ENCODE data around the gene NR0B2. TPM values are rescaled to one million over a fixed set of nuclear protein-coding genes. Genes with fewer than 3 reads are reported as not detected.

The NR0B2 gene
- total and polyA plus RNA-seq, 2 of the 13 experiments (the other 11 are each of a cell fraction or from before 2014, with no cell fraction given): 72.5 to 133 TPM

DNA sequence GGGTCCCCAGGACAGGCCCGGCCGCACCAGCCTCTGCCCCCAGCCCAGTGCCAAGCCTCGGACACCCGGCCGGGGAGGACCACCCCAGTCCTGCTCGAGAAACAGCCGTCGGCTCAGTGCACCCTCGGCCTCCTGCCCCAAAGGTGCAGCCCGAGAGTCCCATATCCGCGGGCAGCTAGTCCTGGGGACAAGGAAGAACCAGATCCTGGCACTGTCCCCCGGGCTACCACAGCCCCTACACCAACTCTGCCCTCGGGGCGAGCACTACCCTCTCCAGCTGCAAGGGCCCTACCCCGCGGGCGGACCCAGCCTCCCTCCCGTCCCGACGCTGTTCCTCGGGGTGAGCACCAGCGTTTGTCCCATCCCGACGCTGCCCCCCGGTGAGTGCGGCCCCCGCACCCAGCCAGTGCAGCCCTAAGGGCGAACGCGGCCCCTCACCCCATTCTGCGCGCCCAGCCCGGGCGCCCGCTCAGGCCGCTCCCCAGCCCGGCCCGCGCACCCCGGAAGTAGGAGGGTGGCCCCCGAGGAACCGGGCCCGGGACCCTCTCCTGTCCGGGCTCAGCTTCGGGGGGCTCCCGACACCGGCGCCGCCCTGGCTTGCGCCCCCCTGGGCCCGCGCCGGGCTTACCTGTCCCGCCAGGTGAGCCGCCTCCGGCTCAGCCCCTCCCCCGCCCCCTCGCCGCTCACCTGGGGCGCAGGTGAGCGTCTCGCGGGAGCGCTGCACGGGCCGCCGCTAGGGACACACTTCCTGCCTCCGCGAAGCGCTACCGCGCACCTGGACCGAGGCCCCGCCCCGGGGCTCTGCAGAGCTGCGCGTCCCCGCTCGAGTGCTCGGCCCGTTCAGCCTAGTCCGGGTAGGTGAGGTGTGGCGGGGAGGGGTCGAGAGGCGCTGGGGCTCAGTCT, 46.2 kb upstream of the NR0B2 start, which contains the start of gene KDF1 (continued):
- TF ChIP-seq KLF15 (CRISPR knock-in tag; IDR thresholded peaks at IDR 0.05; ENCODE audit: borderline replicate concordance) (no peak), GZF1 (CRISPR knock-in tag; IDR thresholded peaks at IDR 0.05) (no peak), ZNF678 (CRISPR knock-in tag; IDR thresholded peaks at IDR 0.05) (0 out of 2 replicates have a peak, but pooled peaks have one; percentile 3), SIN3B (IDR thresholded peaks at IDR 0.05; ENCODE audit: low read length) (no peak)
- TF ChIP-seq, protein P1, sequence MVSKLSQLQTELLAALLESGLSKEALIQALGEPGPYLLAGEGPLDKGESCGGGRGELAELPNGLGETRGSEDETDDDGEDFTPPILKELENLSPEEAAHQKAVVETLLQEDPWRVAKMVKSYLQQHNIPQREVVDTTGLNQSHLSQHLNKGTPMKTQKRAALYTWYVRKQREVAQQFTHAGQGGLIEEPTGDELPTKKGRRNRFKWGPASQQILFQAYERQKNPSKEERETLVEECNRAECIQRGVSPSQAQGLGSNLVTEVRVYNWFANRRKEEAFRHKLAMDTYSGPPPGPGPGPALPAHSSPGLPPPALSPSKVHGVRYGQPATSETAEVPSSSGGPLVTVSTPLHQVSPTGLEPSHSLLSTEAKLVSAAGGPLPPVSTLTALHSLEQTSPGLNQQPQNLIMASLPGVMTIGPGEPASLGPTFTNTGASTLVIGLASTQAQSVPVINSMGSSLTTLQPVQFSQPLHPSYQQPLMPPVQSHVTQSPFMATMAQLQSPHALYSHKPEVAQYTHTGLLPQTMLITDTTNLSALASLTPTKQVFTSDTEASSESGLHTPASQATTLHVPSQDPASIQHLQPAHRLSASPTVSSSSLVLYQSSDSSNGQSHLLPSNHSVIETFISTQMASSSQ (IDR thresholded peaks at IDR 0.05; ENCODE audit: low read depth): no peak
- TF ChIP-seq, protein P1 (CRISPR knock-in tag; IDR thresholded peaks at IDR 0.05; ENCODE audit: borderline replicate concordance): no peak; the same call in 1 of the 2 replicates
- TF ChIP-seq, protein P2, sequence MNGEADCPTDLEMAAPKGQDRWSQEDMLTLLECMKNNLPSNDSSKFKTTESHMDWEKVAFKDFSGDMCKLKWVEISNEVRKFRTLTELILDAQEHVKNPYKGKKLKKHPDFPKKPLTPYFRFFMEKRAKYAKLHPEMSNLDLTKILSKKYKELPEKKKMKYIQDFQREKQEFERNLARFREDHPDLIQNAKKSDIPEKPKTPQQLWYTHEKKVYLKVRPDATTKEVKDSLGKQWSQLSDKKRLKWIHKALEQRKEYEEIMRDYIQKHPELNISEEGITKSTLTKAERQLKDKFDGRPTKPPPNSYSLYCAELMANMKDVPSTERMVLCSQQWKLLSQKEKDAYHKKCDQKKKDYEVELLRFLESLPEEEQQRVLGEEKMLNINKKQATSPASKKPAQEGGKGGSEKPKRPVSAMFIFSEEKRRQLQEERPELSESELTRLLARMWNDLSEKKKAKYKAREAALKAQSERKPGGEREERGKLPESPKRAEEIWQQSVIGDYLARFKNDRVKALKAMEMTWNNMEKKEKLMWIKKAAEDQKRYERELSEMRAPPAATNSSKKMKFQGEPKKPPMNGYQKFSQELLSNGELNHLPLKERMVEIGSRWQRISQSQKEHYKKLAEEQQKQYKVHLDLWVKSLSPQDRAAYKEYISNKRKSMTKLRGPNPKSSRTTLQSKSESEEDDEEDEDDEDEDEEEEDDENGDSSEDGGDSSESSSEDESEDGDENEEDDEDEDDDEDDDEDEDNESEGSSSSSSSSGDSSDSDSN (CRISPR knock-in tag; IDR thresholded peaks at IDR 0.05): no peak; the same call in 1 of the 2 replicates
- TF ChIP-seq, protein P3, sequence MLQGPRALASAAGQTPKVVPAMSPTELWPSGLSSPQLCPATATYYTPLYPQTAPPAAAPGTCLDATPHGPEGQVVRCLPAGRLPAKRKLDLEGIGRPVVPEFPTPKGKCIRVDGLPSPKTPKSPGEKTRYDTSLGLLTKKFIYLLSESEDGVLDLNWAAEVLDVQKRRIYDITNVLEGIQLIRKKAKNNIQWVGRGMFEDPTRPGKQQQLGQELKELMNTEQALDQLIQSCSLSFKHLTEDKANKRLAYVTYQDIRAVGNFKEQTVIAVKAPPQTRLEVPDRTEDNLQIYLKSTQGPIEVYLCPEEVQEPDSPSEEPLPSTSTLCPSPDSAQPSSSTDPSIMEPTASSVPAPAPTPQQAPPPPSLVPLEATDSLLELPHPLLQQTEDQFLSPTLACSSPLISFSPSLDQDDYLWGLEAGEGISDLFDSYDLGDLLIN (CRISPR knock-in tag; IDR thresholded peaks at IDR 0.05; ENCODE audit: borderline replicate concordance): no peak
- TF ChIP-seq, protein P4, sequence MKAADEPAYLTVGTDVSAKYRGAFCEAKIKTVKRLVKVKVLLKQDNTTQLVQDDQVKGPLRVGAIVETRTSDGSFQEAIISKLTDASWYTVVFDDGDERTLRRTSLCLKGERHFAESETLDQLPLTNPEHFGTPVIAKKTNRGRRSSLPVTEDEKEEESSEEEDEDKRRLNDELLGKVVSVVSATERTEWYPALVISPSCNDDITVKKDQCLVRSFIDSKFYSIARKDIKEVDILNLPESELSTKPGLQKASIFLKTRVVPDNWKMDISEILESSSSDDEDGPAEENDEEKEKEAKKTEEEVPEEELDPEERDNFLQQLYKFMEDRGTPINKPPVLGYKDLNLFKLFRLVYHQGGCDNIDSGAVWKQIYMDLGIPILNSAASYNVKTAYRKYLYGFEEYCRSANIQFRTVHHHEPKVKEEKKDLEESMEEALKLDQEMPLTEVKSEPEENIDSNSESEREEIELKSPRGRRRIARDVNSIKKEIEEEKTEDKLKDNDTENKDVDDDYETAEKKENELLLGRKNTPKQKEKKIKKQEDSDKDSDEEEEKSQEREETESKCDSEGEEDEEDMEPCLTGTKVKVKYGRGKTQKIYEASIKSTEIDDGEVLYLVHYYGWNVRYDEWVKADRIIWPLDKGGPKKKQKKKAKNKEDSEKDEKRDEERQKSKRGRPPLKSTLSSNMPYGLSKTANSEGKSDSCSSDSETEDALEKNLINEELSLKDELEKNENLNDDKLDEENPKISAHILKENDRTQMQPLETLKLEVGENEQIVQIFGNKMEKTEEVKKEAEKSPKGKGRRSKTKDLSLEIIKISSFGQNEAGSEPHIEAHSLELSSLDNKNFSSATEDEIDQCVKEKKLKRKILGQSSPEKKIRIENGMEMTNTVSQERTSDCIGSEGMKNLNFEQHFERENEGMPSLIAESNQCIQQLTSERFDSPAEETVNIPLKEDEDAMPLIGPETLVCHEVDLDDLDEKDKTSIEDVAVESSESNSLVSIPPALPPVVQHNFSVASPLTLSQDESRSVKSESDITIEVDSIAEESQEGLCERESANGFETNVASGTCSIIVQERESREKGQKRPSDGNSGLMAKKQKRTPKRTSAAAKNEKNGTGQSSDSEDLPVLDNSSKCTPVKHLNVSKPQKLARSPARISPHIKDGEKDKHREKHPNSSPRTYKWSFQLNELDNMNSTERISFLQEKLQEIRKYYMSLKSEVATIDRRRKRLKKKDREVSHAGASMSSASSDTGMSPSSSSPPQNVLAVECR (CRISPR knock-in tag; IDR thresholded peaks at IDR 0.05; ENCODE audit: borderline replicate concordance): peak; percentile 50; the same call in 1 of the 2 replicates
- TF ChIP-seq, protein P5, sequence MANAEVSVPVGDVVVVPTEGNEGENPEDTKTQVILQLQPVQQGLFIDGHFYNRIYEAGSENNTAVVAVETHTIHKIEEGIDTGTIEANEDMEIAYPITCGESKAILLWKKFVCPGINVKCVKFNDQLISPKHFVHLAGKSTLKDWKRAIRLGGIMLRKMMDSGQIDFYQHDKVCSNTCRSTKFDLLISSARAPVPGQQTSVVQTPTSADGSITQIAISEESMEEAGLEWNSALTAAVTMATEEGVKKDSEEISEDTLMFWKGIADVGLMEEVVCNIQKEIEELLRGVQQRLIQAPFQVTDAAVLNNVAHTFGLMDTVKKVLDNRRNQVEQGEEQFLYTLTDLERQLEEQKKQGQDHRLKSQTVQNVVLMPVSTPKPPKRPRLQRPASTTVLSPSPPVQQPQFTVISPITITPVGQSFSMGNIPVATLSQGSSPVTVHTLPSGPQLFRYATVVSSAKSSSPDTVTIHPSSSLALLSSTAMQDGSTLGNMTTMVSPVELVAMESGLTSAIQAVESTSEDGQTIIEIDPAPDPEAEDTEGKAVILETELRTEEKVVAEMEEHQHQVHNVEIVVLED (CRISPR knock-in tag; IDR thresholded peaks at IDR 0.05; ENCODE audit: borderline replicate concordance): peak; percentile 70; the same call in 1 of the 2 replicates

Measured in HepG2 (cell line).